ENCODE measurements around the gene NADK2. TPM values are rescaled to one million over a fixed set of nuclear protein-coding genes. Genes with fewer than 3 reads are reported as not detected.

The NADK2 gene
- total RNA-seq, 2 donors from 2014 or later: 28.6 to 31.3 TPM

- no peak for DNase-seq
- intact Hi-C loops (cut with DNase I): no loop called here
Measured at GRCh38 chr5:36161361-36161760, 80.4 kb downstream of the NADK2 start.

GRCh38 chr5:36160617-36161016 lies 81.1 kb downstream of the NADK2 start:
- Histone ChIP-seq H3K9me3 (no peaks in the 10 kb centered on the region), H3K9ac (ENCODE audit: low read depth in 2 of 2, low read length in 2 of 2) (no peak overlapping the region), H3K27ac (no peak overlapping the region), H3K36me3 (no peaks in the 10 kb centered on the region), H3K27me3 (no peaks in the 10 kb centered on the region), H3K4me3 (no peak overlapping the region), H3K4me1 (no peaks in the 10 kb centered on the region)
- DNase-seq: no peak
- intact Hi-C loops (cut with DNase I): no loop called here
- no peak for TF ChIP-seq CTCF (IDR thresholded peaks at IDR 0.05)

More at GRCh38 chr5:36161361-36161760, 80.4 kb downstream of the NADK2 start:
- TF ChIP-seq CTCF (IDR thresholded peaks at IDR 0.05): no peak
- H3K36me3 ChIP-seq: no peaks in the 10 kb centered on the region
- H3K9me3 ChIP-seq: no peaks in the 10 kb centered on the region
- no peaks in the 10 kb centered on the region for H3K27me3 ChIP-seq
- no peak overlapping the region for H3K27ac ChIP-seq
- H3K4me3 ChIP-seq: no peak overlapping the region
- no peak overlapping the region for H3K9ac ChIP-seq (ENCODE audit: low read depth in 2 of 2, low read length in 2 of 2)
- no peaks in the 10 kb centered on the region for H3K4me1 ChIP-seq

DNA sequence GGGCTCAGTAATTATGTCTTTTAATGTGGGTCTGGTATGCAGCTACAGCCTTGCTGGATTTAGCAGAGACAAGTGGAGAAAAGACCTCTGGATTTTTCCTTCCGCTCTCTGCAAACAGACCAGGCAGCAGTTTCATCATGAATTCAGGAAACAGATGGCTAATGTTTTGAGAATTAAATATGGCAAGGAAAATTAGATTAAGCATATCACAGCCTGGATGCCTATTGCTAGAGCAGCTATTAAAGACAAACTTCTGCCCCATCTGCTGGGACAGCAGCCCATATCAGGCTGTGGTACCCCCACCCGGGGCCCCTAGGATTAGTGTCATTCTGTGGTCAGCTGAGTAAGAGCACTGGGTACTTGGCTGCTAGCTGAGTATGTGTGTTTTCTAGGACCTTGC lies 83.6 kb downstream of the NADK2 start:
- DNase-seq: no peak
- H3K27me3 ChIP-seq: no peaks in the 10 kb centered on the region
- H3K27ac ChIP-seq: no peak overlapping the region
- no peak overlapping the region for H3K4me3 ChIP-seq
- H3K36me3 ChIP-seq: no peaks in the 10 kb centered on the region
- intact Hi-C loops (cut with DNase I): no loop called here
- no peak for TF ChIP-seq CTCF (IDR thresholded peaks at IDR 0.05)
- no peaks in the 10 kb centered on the region for H3K9me3 ChIP-seq
- H3K9ac ChIP-seq (ENCODE audit: low read depth in 2 of 2, low read length in 2 of 2): no peak overlapping the region
- no peaks in the 10 kb centered on the region for H3K4me1 ChIP-seq

DNA sequence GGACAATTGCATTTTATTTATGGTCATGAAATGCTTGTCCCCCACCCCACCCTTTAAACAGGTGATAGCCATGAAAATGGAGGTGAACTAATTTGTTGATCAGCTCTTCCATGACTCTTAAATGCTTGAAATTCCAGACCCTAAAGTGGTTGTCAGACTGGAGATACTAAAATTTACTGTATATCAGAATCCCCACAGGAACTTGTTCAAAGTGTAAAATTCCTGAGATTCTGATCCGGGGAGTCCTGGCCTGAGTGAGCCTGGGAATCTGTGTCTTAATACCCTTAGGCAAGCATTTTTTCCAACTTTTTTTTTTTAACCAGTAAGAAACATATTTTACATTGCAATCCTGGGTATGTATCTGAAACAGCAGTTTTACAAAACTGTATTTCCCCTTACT lies 85.1 kb downstream of the NADK2 start:
- no peaks in the 10 kb centered on the region for H3K4me1 ChIP-seq
- no peak overlapping the region for H3K4me3 ChIP-seq
- no peaks in the 10 kb centered on the region for H3K27me3 ChIP-seq
- H3K9me3 ChIP-seq: no peaks in the 10 kb centered on the region
- H3K36me3 ChIP-seq: no peaks in the 10 kb centered on the region
- intact Hi-C loops (cut with DNase I): no loop called here
- H3K27ac ChIP-seq: no peak overlapping the region
- DNase-seq: no peak
- no peak for TF ChIP-seq CTCF (IDR thresholded peaks at IDR 0.05)
- H3K9ac ChIP-seq (ENCODE audit: low read depth in 2 of 2, low read length in 2 of 2): no peak overlapping the region

- Histone ChIP-seq H3K36me3 (no peaks in the 10 kb centered on the region), H3K4me1 (no peaks in the 10 kb centered on the region)
Measured at GRCh38 chr5:36156121-36156601, 85.6 kb downstream of the NADK2 start.

More at GRCh38 chr5:36156121-36156601, 85.6 kb downstream of the NADK2 start:
- no peaks in the 10 kb centered on the region for H3K9me3 ChIP-seq
- H3K27ac ChIP-seq: no peak overlapping the region
- H3K27me3 ChIP-seq: no peaks in the 10 kb centered on the region
- no peak overlapping the region for H3K4me3 ChIP-seq
- DNase-seq: no peak
- intact Hi-C loops (cut with DNase I): no loop called here
- no peak for TF ChIP-seq CTCF (IDR thresholded peaks at IDR 0.05)
- no peak overlapping the region for H3K9ac ChIP-seq (ENCODE audit: low read depth in 2 of 2, low read length in 2 of 2)
